CD4-positive, CD25-positive, alpha-beta regulatory T cell (primary cell): ENCODE data around the gene LCN1. TPM values are rescaled to one million over a fixed set of nuclear protein-coding genes. Genes with fewer than 3 reads are reported as not detected.

Experiments
- ATAC-seq, 2 donors: fragments of 150-1000 bp; cut with Tn5 transposase; one replicate each; pipeline ENCODE4 v1.10.0; 2021; ENCODE audit warnings: low read depth in 2 of 2, moderate number of reproducible peaks in 2 of 2, moderate library complexity in 1 of 2
- DNase-seq, 3 donors: peaks; one replicate each; pipeline versions ENCODE4 v3.0.0 to v3.0.0-alpha.2; 2012 to 2022; ENCODE audit warnings: mixed read lengths in 1 of 3
- H3K27ac ChIP-seq: one replicate; pipeline ENCODE4 v1.7.0; 2013; ENCODE audit warnings: mild to moderate bottlenecking, low read length; ENCODE audit not compliant: insufficient read depth, poor library complexity, severe bottlenecking
- H3K27me3 ChIP-seq: one replicate; pipeline ENCODE4 v1.7.0; 2013; ENCODE audit warnings: low read length; ENCODE audit not compliant: control insufficient read depth, insufficient read depth
- H3K36me3 ChIP-seq: one replicate; pipeline ENCODE4 v1.7.0; 2013; ENCODE audit warnings: mild to moderate bottlenecking, low read length, moderate library complexity; ENCODE audit not compliant: control insufficient read depth, insufficient read depth
- H3K4me1 ChIP-seq: 2 replicates; pipeline ENCODE4 v1.7.0; 2013; ENCODE audit warnings: mild to moderate bottlenecking, low read length; ENCODE audit not compliant: insufficient read depth, control insufficient read depth, poor library complexity, severe bottlenecking
- H3K4me3 ChIP-seq: one replicate; pipeline ENCODE4 v1.7.0; 2013; ENCODE audit warnings: low read depth, mild to moderate bottlenecking, low read length, moderate library complexity
- H3K9me3 ChIP-seq, 2 experiments: 1 replicate in 1 of 2; 2 replicates in 1 of 2; pipeline ENCODE4 v1.7.0; 2013; ENCODE audit warnings: low read length in 2 of 2, mild to moderate bottlenecking in 1 of 2, moderate library complexity in 1 of 2; ENCODE audit not compliant: control insufficient read depth in 2 of 2
- H3K27ac Mint-ChIP-seq, 3 donors: one replicate each; pipeline ENCODE4 v1.8.0; 2020 to 2022; ENCODE audit warnings: mild to moderate bottlenecking in 3 of 3, mixed read lengths in 3 of 3, moderate library complexity in 2 of 3
- H3K27me3 Mint-ChIP-seq: one replicate; pipeline ENCODE4 v1.8.0; 2022; ENCODE audit warnings: mild to moderate bottlenecking, mixed read lengths
- H3K36me3 Mint-ChIP-seq: one replicate; pipeline ENCODE4 v1.8.0; 2020; ENCODE audit warnings: mixed read lengths
- H3K4me1 Mint-ChIP-seq, 4 donors: one replicate each; pipeline ENCODE4 v1.8.0; 2020 to 2022; ENCODE audit warnings: mixed read lengths in 4 of 4, mild to moderate bottlenecking in 1 of 4
- H3K4me3 Mint-ChIP-seq, 4 donors: one replicate each; pipeline ENCODE4 v1.8.0; 2020 to 2022; ENCODE audit warnings: mild to moderate bottlenecking in 4 of 4, mixed read lengths in 4 of 4, moderate library complexity in 3 of 4
- H3K9me3 Mint-ChIP-seq, 7 donors: one replicate each; pipeline ENCODE4 v1.8.0; 2020 to 2022; ENCODE audit warnings: mixed read lengths in 7 of 7, mild to moderate bottlenecking in 3 of 7, moderate library complexity in 2 of 7
- polyA plus RNA-seq, 4 donors: library from polyadenylated mRNA; unstranded; fragments of 300-500 nt; fragmentation: Illumina TruSeq; gene quantifications; one replicate each; pipeline ENCODE4 v1.2.3, GENCODE V29; 2021
- total RNA-seq: library from RNA; stranded (reverse); gene quantifications from one replicate; pipeline ENCODE4 v1.2.3, GENCODE V29; 2022

LCN1 gene
- total and polyA plus RNA-seq, 5 donors from 2014 or later, result not detected

GRCh38 chr9:135516132-135516860, 4.9 kb upstream of the LCN1 start:
- Histone ChIP-seq H3K27me3 (no peaks in the 10 kb centered on the region), H3K36me3 (no peaks in the 10 kb centered on the region), H3K4me3 (no peak overlapping the region), H3K9me3 (no peaks in the 10 kb centered on the region), H3K27ac (no peak overlapping the region), H3K4me1 (no peaks in the 10 kb centered on the region)
- H3K4me3 Mint-ChIP-seq, result no peak overlapping the region
- no peaks in the 10 kb centered on the region for H3K36me3 Mint-ChIP-seq
- peaks cover 0 to 5% (median 1%) of the 10 kb centered on the region in 4 donors for H3K4me1 Mint-ChIP-seq
- no peak overlapping the region for H3K27ac Mint-ChIP-seq
- H3K27me3 Mint-ChIP-seq, result no peaks in the 10 kb centered on the region
- H3K9me3 Mint-ChIP-seq, result no peaks in the 10 kb centered on the region
- DNase-seq (no peak), ATAC-seq (no peak)

GRCh38 chr9:135517407-135517822, 3.8 kb upstream of the LCN1 start:
- ATAC-seq, result no peak
- DNase-seq, result no peak
- Mint-ChIP-seq H3K27me3 (no peaks in the 10 kb centered on the region), H3K36me3 (no peaks in the 10 kb centered on the region), H3K4me3 (no peak overlapping the region), H3K4me1 (peaks cover 0 to 5% (median 1%) of the 10 kb centered on the region in 4 donors), H3K27ac (no peak overlapping the region), H3K9me3 (no peaks in the 10 kb centered on the region)
- H3K4me3 ChIP-seq, result no peak overlapping the region
- no peaks in the 10 kb centered on the region for H3K9me3 ChIP-seq
- H3K27ac ChIP-seq, result no peak overlapping the region
- no peaks in the 10 kb centered on the region for H3K4me1 ChIP-seq
- no peaks in the 10 kb centered on the region for H3K36me3 ChIP-seq
- no peaks in the 10 kb centered on the region for H3K27me3 ChIP-seq

- ATAC-seq (no peak), DNase-seq (no peak)
- H3K27me3 ChIP-seq, result no peaks in the 10 kb centered on the region
- no peak overlapping the region for H3K4me3 ChIP-seq
- H3K27ac ChIP-seq, result no peak overlapping the region
- Mint-ChIP-seq H3K4me3 (no peak overlapping the region), H3K36me3 (no peaks in the 10 kb centered on the region), H3K27me3 (no peaks in the 10 kb centered on the region), H3K4me1 (peaks cover 0 to 5% (median 1%) of the 10 kb centered on the region in 4 donors), H3K9me3 (no peaks in the 10 kb centered on the region), H3K27ac (no peak overlapping the region)
- no peaks in the 10 kb centered on the region for H3K9me3 ChIP-seq
- H3K4me1 ChIP-seq, result no peaks in the 10 kb centered on the region
- no peaks in the 10 kb centered on the region for H3K36me3 ChIP-seq
Observed at GRCh38 chr9:135519179-135519971, 1.9 kb upstream of the LCN1 start.

- Histone ChIP-seq H3K4me1 (no peaks in the 10 kb centered on the region), H3K9me3 (no peaks in the 10 kb centered on the region), H3K36me3 (no peaks in the 10 kb centered on the region), H3K27ac (no peak overlapping the region), H3K27me3 (no peaks in the 10 kb centered on the region), H3K4me3 (no peak overlapping the region)
- Mint-ChIP-seq H3K9me3 (no peaks in the 10 kb centered on the region), H3K4me3 (no peak overlapping the region), H3K36me3 (no peaks in the 10 kb centered on the region), H3K27me3 (no peaks in the 10 kb centered on the region), H3K27ac (no peak overlapping the region), H3K4me1 (peaks cover 0 to 5% (median 0%) of the 10 kb centered on the region in 4 donors)
- DNase-seq (no peak), ATAC-seq (no peak)
Observed at GRCh38 chr9:135521608-135522095, 412 bp downstream of the LCN1 start.

- Histone ChIP-seq H3K36me3 (no peaks in the 10 kb centered on the region), H3K27ac (no peak overlapping the region), H3K9me3 (no peaks in the 10 kb centered on the region), H3K4me1 (no peaks in the 10 kb centered on the region), H3K27me3 (no peaks in the 10 kb centered on the region), H3K4me3 (no peak overlapping the region)
- Mint-ChIP-seq H3K27ac (no peak overlapping the region), H3K4me3 (no peak overlapping the region), H3K4me1 (peaks cover 0 to 5% (median 0%) of the 10 kb centered on the region in 4 donors), H3K36me3 (no peaks in the 10 kb centered on the region), H3K9me3 (no peaks in the 10 kb centered on the region), H3K27me3 (no peaks in the 10 kb centered on the region)
- no peak for ATAC-seq
- DNase-seq, result no peak
Observed at GRCh38 chr9:135522137-135522877, 1.1 kb downstream of the LCN1 start.

DNA sequence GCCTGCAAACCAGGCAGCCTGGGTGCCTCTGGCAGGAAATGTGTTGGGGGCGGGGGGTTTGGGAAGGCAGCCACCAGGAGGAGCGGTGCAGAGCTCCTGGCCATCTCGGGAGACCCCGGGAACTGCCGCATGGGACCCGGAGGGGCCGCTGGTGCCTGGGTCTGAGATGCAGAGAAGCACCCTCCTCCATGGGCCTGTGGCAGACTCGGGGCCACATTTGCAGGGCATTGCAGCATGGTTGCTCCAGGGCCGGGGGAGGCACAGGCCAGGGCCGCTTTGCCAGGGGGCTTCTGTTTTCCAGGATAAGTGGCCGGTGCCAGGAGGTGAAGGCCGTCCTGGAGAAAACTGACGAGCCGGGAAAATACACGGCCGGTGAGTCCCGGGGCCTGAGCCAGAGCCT, 1.7 kb downstream of the LCN1 start:
- Mint-ChIP-seq H3K27ac (no peak overlapping the region), H3K9me3 (no peaks in the 10 kb centered on the region), H3K4me3 (no peak overlapping the region), H3K4me1 (peaks cover 0 to 5% (median 0%) of the 10 kb centered on the region in 4 donors), H3K36me3 (no peaks in the 10 kb centered on the region), H3K27me3 (no peaks in the 10 kb centered on the region)
- H3K36me3 ChIP-seq, result no peaks in the 10 kb centered on the region
- H3K9me3 ChIP-seq, result no peaks in the 10 kb centered on the region
- no peak for ATAC-seq
- no peaks in the 10 kb centered on the region for H3K4me1 ChIP-seq
- no peak overlapping the region for H3K27ac ChIP-seq
- DNase-seq, result no peak
- no peaks in the 10 kb centered on the region for H3K27me3 ChIP-seq
- H3K4me3 ChIP-seq, result no peak overlapping the region

DNA sequence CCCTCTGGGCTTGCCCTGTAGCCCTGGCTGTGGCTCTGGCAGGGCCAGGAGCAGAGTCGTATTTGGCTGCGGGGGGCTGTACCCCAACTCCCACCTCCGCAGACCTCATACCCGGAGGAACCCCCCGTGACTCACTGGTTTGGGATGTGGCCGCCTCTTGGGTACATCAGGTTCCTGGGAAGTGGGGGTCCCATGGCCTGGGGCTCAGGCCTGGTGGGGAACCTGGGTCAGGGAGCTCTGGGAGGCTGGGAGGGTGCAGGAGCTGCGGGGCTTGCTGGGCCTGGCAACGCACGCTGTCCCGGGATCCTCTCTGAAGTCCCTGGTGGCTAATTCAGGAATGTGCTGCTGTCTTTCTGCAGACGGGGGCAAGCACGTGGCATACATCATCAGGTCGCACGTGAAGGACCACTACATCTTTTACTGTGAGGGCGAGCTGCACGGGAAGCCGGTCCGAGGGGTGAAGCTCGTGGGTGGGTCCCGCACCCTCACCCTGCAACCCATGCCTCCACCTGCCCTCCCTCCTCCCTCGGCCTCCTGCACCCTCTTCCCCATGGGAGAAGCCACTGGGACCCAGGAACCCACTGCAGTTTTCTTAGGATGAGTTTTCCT, 2.4 kb downstream of the LCN1 start:
- no peaks in the 10 kb centered on the region for H3K4me1 ChIP-seq
- peaks cover 0 to 5% (median 0%) of the 10 kb centered on the region in 4 donors for H3K4me1 Mint-ChIP-seq
- no peak for DNase-seq
- H3K36me3 ChIP-seq, result no peaks in the 10 kb centered on the region
- no peaks in the 10 kb centered on the region for H3K9me3 ChIP-seq
- no peaks in the 10 kb centered on the region for H3K36me3 Mint-ChIP-seq
- no peak overlapping the region for H3K4me3 Mint-ChIP-seq
- H3K9me3 Mint-ChIP-seq, result no peaks in the 10 kb centered on the region
- no peak overlapping the region for H3K4me3 ChIP-seq
- H3K27ac Mint-ChIP-seq, result no peak overlapping the region
- H3K27ac ChIP-seq, result no peak overlapping the region
- H3K27me3 Mint-ChIP-seq, result no peaks in the 10 kb centered on the region
- no peaks in the 10 kb centered on the region for H3K27me3 ChIP-seq
- no peak for ATAC-seq
